Measurements from ENCODE around the gene UGT1A7.

The UGT1A7 gene

GRCh38 chr2:233799087-233799665 is 117.5 kb downstream of the UGT1A7 start:
- DNase-seq (ENCODE audit: low spot score) = no peak

- no peak for DNase-seq (ENCODE audit: low spot score)
Measured at GRCh38 chr2:233799716-233800115, 118.0 kb downstream of the UGT1A7 start.

GRCh38 chr2:233800208-233800607 is 118.5 kb downstream of the UGT1A7 start:
- DNase-seq (ENCODE audit: low spot score) = no peak

GRCh38 chr2:233801357-233802131 is 119.8 kb downstream of the UGT1A7 start:
- no peak for DNase-seq (ENCODE audit: low spot score)

GRCh38 chr2:233802132-233802815 is 120.6 kb downstream of the UGT1A7 start:
- DNase-seq (ENCODE audit: low spot score) = no peak

- no peak for DNase-seq (ENCODE audit: low spot score)
Measured at GRCh38 chr2:233803292-233803911, 121.7 kb downstream of the UGT1A7 start.

GRCh38 chr2:233803994-233804393 is 122.3 kb downstream of the UGT1A7 start:
- DNase-seq (ENCODE audit: low spot score) = no peak

- DNase-seq (ENCODE audit: low spot score) = no peak
Measured at GRCh38 chr2:233807215-233807865, 125.6 kb downstream of the UGT1A7 start.

GRCh38 chr2:233807966-233808935 is 126.5 kb downstream of the UGT1A7 start:
- no peak for DNase-seq (ENCODE audit: low spot score)

- DNase-seq (ENCODE audit: low spot score) = no peak
Measured at GRCh38 chr2:233810385-233810784, 128.7 kb downstream of the UGT1A7 start.

- no peak for DNase-seq (ENCODE audit: low spot score)
Measured at GRCh38 chr2:233811087-233811486, 129.4 kb downstream of the UGT1A7 start.

GRCh38 chr2:233811732-233812131 is 130.0 kb downstream of the UGT1A7 start:
- no peak for DNase-seq (ENCODE audit: low spot score)

- DNase-seq (ENCODE audit: low spot score) = no peak
Measured at GRCh38 chr2:233813236-233814055, 131.7 kb downstream of the UGT1A7 start.

- no peak for DNase-seq (ENCODE audit: low spot score)
Measured at GRCh38 chr2:233814056-233814835, 132.5 kb downstream of the UGT1A7 start.

- DNase-seq (ENCODE audit: low spot score) = no peak
Measured at GRCh38 chr2:233815861-233816260, 134.2 kb downstream of the UGT1A7 start.

- no peak for DNase-seq (ENCODE audit: low spot score)
Measured at GRCh38 chr2:233816334-233816733, 134.6 kb downstream of the UGT1A7 start.

GRCh38 chr2:233816771-233817170 is 135.1 kb downstream of the UGT1A7 start:
- no peak for DNase-seq (ENCODE audit: low spot score)

GRCh38 chr2:233817361-233817911 is 135.7 kb downstream of the UGT1A7 start:
- no peak for DNase-seq (ENCODE audit: low spot score)

Measured in LoVo (cell line).